Astrocyte of the cerebellum (primary cell): ENCODE data around the gene SYTL5.

Experiments used
- DNase-seq: peaks from one replicate; pipeline ENCODE4 v3.0.0-alpha.2; 2011; ENCODE audit warnings: low read depth
- H3K4me3 ChIP-seq: 2 replicates; pipeline ENCODE4 v1.5.1; 2011; ENCODE audit warnings: mild to moderate bottlenecking, low read depth, low read length, moderate library complexity
- CTCF ChIP-seq: IDR thresholded peaks from 2 replicates; pipeline ENCODE4 v1.5.1; 2012; ENCODE audit warnings: low read length, low read depth, moderate library complexity, mild to moderate bottlenecking; ENCODE audit errors: missing control alignments
- in situ Hi-C: cut with HindIII; loops from 2 replicates; pipeline ENCODE4 v1.10.0; 2017; ENCODE audit warnings: low sequenced_read_pairs

SYTL5 gene

GRCh38 chrX:38079463-38079862 lies 73.1 kb downstream of the SYTL5 start:
- no peak overlapping the region for H3K4me3 ChIP-seq
- in situ Hi-C loops: no loop called here
- no peak for DNase-seq
- TF ChIP-seq CTCF: no peak

GRCh38 chrX:38080808-38081207 lies 74.5 kb downstream of the SYTL5 start:
- DNase-seq: no peak
- in situ Hi-C loops: no loop called here
- no peak overlapping the region for H3K4me3 ChIP-seq
- TF ChIP-seq CTCF: no peak

- no peak for TF ChIP-seq CTCF
- H3K4me3 ChIP-seq: no peak overlapping the region
- DNase-seq: no peak
- in situ Hi-C loops: no loop called here
Observed at GRCh38 chrX:38081909-38082308, 75.6 kb downstream of the SYTL5 start.

- no peak for DNase-seq
- H3K4me3 ChIP-seq: no peak overlapping the region
- TF ChIP-seq CTCF: no peak
- in situ Hi-C loops: no loop called here
Observed at GRCh38 chrX:38082309-38082708, 76.0 kb downstream of the SYTL5 start.

- no peak for TF ChIP-seq CTCF
- no peak for DNase-seq
- no peak overlapping the region for H3K4me3 ChIP-seq
- in situ Hi-C loops: no loop called here
Observed at GRCh38 chrX:38085813-38086212, 79.5 kb downstream of the SYTL5 start.

GRCh38 chrX:38086451-38087215 lies 80.3 kb downstream of the SYTL5 start:
- in situ Hi-C loops: no loop called here
- no peak for TF ChIP-seq CTCF
- no peak for DNase-seq

More at GRCh38 chrX:38086451-38087215, 80.3 kb downstream of the SYTL5 start:
- H3K4me3 ChIP-seq: no peak overlapping the region
